Renal pelvis (tissue), 4 donors: Measurements from ENCODE around the gene ZBTB25. TPM values are rescaled to one million over a fixed set of nuclear protein-coding genes. Genes with fewer than 3 reads are reported as not detected.

Source experiments
- DNase-seq: peaks from one replicate; pipeline ENCODE4 v3.0.0-alpha.2; 2013
- polyA plus RNA-seq, 3 donors: library from polyadenylated mRNA; unstranded; fragments of 120-200 nt; gene quantifications; one replicate each; pipeline ENCODE4 v1.2.1, GENCODE V29; 2013; ENCODE audit not compliant: insufficient read length in 3 of 3

The ZBTB25 gene
- polyA plus RNA-seq, 3 donors: 7.4 to 15.3 (median 14.3) TPM

- DNase-seq: no peak
Measured at GRCh38 chr14:64442300-64442988, 61.2 kb downstream of the ZBTB25 start.

- DNase-seq: no peak
Measured at GRCh38 chr14:64440494-64440893, 63.1 kb downstream of the ZBTB25 start.

GRCh38 chr14:64439141-64439540 is 64.5 kb downstream of the ZBTB25 start:
- no peak for DNase-seq

GRCh38 chr14:64438181-64438841 is 65.3 kb downstream of the ZBTB25 start:
- DNase-seq: peak; percentile 47

GRCh38 chr14:64434528-64434927 is 69.1 kb downstream of the ZBTB25 start:
- DNase-seq: no peak

- DNase-seq: no peak
Measured at GRCh38 chr14:64423987-64424386, 79.7 kb downstream of the ZBTB25 start.

- DNase-seq: no peak
Measured at GRCh38 chr14:64422756-64423155, 80.9 kb downstream of the ZBTB25 start.

GRCh38 chr14:64422005-64422404 is 81.6 kb downstream of the ZBTB25 start:
- no peak for DNase-seq

GRCh38 chr14:64421166-64421565 is 82.5 kb downstream of the ZBTB25 start:
- DNase-seq: peak; percentile 54

- DNase-seq: no peak
Measured at GRCh38 chr14:64419003-64419402, 84.6 kb downstream of the ZBTB25 start.

GRCh38 chr14:64417771-64418125 is 85.9 kb downstream of the ZBTB25 start:
- no peak for DNase-seq

GRCh38 chr14:64417055-64417770 is 86.4 kb downstream of the ZBTB25 start:
- DNase-seq: no peak

- no peak for DNase-seq
Measured at GRCh38 chr14:64416348-64416932, 87.2 kb downstream of the ZBTB25 start.

GRCh38 chr14:64412237-64412636 is 91.4 kb downstream of the ZBTB25 start:
- DNase-seq: no peak

- no peak for DNase-seq
Measured at GRCh38 chr14:64411001-64411400, 92.6 kb downstream of the ZBTB25 start.

GRCh38 chr14:64410084-64410774 is 93.4 kb downstream of the ZBTB25 start:
- DNase-seq: no peak

- DNase-seq: no peak
Measured at GRCh38 chr14:64409126-64409920, 94.3 kb downstream of the ZBTB25 start.

- no peak for DNase-seq
Measured at GRCh38 chr14:64407329-64407728, 96.3 kb downstream of the ZBTB25 start.

- DNase-seq: no peak
Measured at GRCh38 chr14:64405295-64405694, 98.3 kb downstream of the ZBTB25 start.

GRCh38 chr14:64401949-64402348 is 101.7 kb downstream of the ZBTB25 start:
- no peak for DNase-seq

- no peak for DNase-seq
Measured at GRCh38 chr14:64400829-64401459, 102.7 kb downstream of the ZBTB25 start.
